Naive thymus-derived CD4-positive, alpha-beta T cell (primary cell): ENCODE results near the gene TRAF3IP1. TPM values are rescaled to one million over a fixed set of nuclear protein-coding genes. Genes with fewer than 3 reads are reported as not detected.
A peak's percentile ranks its signal among the peaks of the same experiment; 100 is the strongest.

Source experiments
- ATAC-seq: fragments of 150-1000 bp; cut with Tn5 transposase; 2 replicates; pipeline ENCODE4 v1.10.0; 2021; ENCODE audit warnings: mild to moderate bottlenecking, moderate library complexity
- CTCF ChIA-PET: fragments of 350-600 bp; sonication (Branson Sonifier 250); formaldehyde crosslinking; loops from one replicate; lab custom pipeline; 2021; ENCODE audit warnings: antibody characterized with exemption; lab: Charles Lee
- POLR2A ChIA-PET: fragments of 350-600 bp; sonication (Branson Sonifier 250); formaldehyde crosslinking; loops from one replicate; lab custom pipeline; 2021; ENCODE audit warnings: antibody characterized with exemption, inconsistent platforms; lab: Charles Lee
- DNase-seq, 9 donors: peaks; one replicate each; pipeline versions ENCODE4 v3.0.0 to v3.0.0-alpha.2; 2020 to 2022; ENCODE audit warnings: mixed read lengths in 1 of 9
- H3K27ac ChIP-seq: one replicate; pipeline ENCODE4 v1.7.0; 2013; ENCODE audit warnings: mild to moderate bottlenecking, low read depth, low read length, moderate library complexity
- H3K27me3 ChIP-seq, 2 donors: one replicate each; pipeline ENCODE4 v1.7.0; 2013; ENCODE audit warnings: low read length in 2 of 2, mild to moderate bottlenecking in 2 of 2, moderate library complexity in 2 of 2; ENCODE audit not compliant: control insufficient read depth in 2 of 2, insufficient read depth in 2 of 2
- H3K36me3 ChIP-seq, 3 experiments: 1 replicate in 2 of 3; 2 replicates in 1 of 3; pipeline ENCODE4 v1.7.0; 2013; ENCODE audit warnings: low read length in 3 of 3, mild to moderate bottlenecking in 3 of 3, moderate library complexity in 1 of 3; ENCODE audit not compliant: insufficient read depth in 3 of 3, control insufficient read depth in 2 of 3
- H3K4me1 ChIP-seq, 2 donors: one replicate each; pipeline ENCODE4 v1.7.0; 2013; ENCODE audit warnings: low read length in 2 of 2, mild to moderate bottlenecking in 2 of 2, moderate library complexity in 1 of 2; ENCODE audit not compliant: control insufficient read depth in 2 of 2, insufficient read depth in 2 of 2
- H3K4me3 ChIP-seq: 2 replicates; pipeline ENCODE4 v1.7.0; 2013; ENCODE audit warnings: mild to moderate bottlenecking, low read length
- H3K9me3 ChIP-seq, 3 experiments: 1 replicate in 2 of 3; 2 replicates in 1 of 3; pipeline ENCODE4 v1.7.0; 2013; ENCODE audit warnings: low read length in 3 of 3; ENCODE audit not compliant: control insufficient read depth in 2 of 3
- H3K27ac Mint-ChIP-seq, 9 donors: one replicate each; pipeline ENCODE4 v1.8.0; 2020 to 2022; ENCODE audit warnings: mixed read lengths in 9 of 9, mild to moderate bottlenecking in 8 of 9, moderate library complexity in 5 of 9, inconsistent platforms in 2 of 9
- H3K27me3 Mint-ChIP-seq, 5 donors: one replicate each; pipeline ENCODE4 v1.8.0; 2021 to 2022; ENCODE audit warnings: mixed read lengths in 5 of 5, mild to moderate bottlenecking in 1 of 5
- H3K36me3 Mint-ChIP-seq, 5 donors: one replicate each; pipeline ENCODE4 v1.8.0; 2020 to 2022; ENCODE audit warnings: mixed read lengths in 5 of 5, mild to moderate bottlenecking in 3 of 5, inconsistent platforms in 1 of 5
- H3K4me1 Mint-ChIP-seq, 7 donors: one replicate each; pipeline ENCODE4 v1.8.0; 2020 to 2022; ENCODE audit warnings: mixed read lengths in 7 of 7, mild to moderate bottlenecking in 3 of 7, inconsistent platforms in 1 of 7
- H3K4me3 Mint-ChIP-seq, 10 donors: one replicate each; pipeline ENCODE4 v1.8.0; 2020 to 2022; ENCODE audit warnings: mild to moderate bottlenecking in 10 of 10, mixed read lengths in 10 of 10, moderate library complexity in 6 of 10, inconsistent platforms in 2 of 10
- H3K9me3 Mint-ChIP-seq, 11 donors: one replicate each; pipeline ENCODE4 v1.8.0; 2020 to 2022; ENCODE audit warnings: mixed read lengths in 11 of 11, mild to moderate bottlenecking in 4 of 11, inconsistent platforms in 1 of 11, moderate library complexity in 1 of 11
- intact Hi-C, 2 donors: fragments of 100-400 bp; cut with micrococcal nuclease; formaldehyde crosslinking; loops; one replicate each; pipeline ENCODE4 v1.15.1; 2023
- polyA plus RNA-seq, 2 donors: library from polyadenylated mRNA; unstranded; fragments of 300-500 nt; fragmentation: Illumina TruSeq; gene quantifications; one replicate each; pipeline ENCODE4 v1.2.3, GENCODE V29; 2021
- total RNA-seq, 6 experiments: library from RNA in 5 of 6; stranded (reverse) in 5 of 6; gene quantifications; 1 replicate in 5 of 6; 2 replicates in 1 of 6; pipeline ENCODE4 v1.2.3 and lab custom pipeline; 2021 to 2026

Gene TRAF3IP1
- total and polyA plus RNA-seq, 7 experiments from 2014 or later: 4.3 to 13.3 (median 7.4) TPM

DNA sequence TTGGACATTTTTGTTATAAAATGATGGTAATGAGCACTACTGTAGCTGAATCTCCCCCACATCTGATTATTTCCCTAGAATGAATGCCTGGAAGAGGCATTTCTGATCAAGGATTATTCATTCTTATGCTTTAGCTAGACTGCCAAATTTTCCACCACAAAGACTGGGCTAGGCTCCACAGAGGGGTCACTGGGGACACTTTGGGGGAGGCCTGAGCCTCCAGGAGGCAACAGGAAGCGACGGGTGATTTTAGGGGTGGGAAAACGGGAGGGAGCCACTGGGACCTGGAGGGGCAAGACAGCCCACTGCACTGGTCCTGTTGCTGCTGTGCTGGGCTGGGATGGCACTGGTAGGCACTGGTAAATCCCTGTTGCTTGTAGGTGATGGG lies 104.0 kb downstream of the TRAF3IP1 start:
- Histone ChIP-seq H3K27me3 (no peaks in the 10 kb centered on the region), H3K4me1 (peaks cover 0 to 15% of the 10 kb centered on the region in 2 donors), H3K9me3 (no peaks in the 10 kb centered on the region), H3K27ac (no peak overlapping the region), H3K4me3 (no peak overlapping the region), H3K36me3 (no peaks in the 10 kb centered on the region)
- Mint-ChIP-seq H3K4me3 (peak overlapping the region in 6 of 10 donors; percentile 11 to 92 (median 26)), H3K4me1 (peaks cover 15 to 29% (median 25%) of the 10 kb centered on the region in 7 donors), H3K36me3 (peaks cover 0 to 9% (median 4%) of the 10 kb centered on the region in 5 donors), H3K27me3 (peaks cover 0 to 2% (median 0%) of the 10 kb centered on the region in 5 donors), H3K27ac (peak overlapping the region in 7 of 9 donors; percentile 19 to 87 (median 70)), H3K9me3 (no peaks in the 10 kb centered on the region)
- no peak for DNase-seq
- CTCF ChIA-PET: no interaction called here
- no peak for ATAC-seq
- intact Hi-C loops: loop anchor here in 1 of 2 donors (10.0 kb wide), 1 partner anchor 750 kb away; no protein-coding TSS in a partner anchor
- POLR2A ChIA-PET: interaction anchor here (1.0 kb wide), 1 partner anchor 70 kb away, joined by 3 read pairs; no protein-coding TSS in a partner anchor

DNA sequence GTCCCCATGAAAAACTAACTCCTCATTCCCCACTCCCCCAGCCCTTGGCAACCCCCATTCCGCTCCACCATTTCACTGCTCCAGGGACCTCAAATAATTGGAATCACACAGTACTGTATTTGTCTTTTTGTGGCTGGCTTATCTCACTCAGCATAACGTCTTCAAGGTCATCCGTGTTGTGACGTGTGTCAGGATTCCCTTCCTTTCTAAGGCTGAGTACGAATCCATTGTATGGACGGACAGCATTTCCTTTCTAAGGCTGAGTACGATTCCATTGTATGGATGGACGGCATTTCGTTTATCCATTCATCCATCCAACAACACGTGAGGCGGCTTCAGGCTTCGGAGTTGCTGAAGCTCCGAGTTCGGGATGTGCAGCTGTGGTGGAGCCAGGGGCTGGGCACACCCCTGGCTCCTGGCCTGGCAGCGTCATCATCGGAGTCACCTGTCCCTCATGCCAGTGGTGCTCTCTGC lies 105.2 kb downstream of the TRAF3IP1 start:
- Histone ChIP-seq H3K4me1 (peaks cover 3 to 15% of the 10 kb centered on the region in 2 donors), H3K9me3 (no peaks in the 10 kb centered on the region), H3K27ac (peak overlapping the region; percentile 80), H3K36me3 (peaks cover 0 to 4% (median 0%) of the 10 kb centered on the region in 3 experiments), H3K4me3 (no peak overlapping the region), H3K27me3 (no peaks in the 10 kb centered on the region)
- peaks cover 18 to 40% (median 36%) of the 10 kb centered on the region in 7 donors for H3K4me1 Mint-ChIP-seq
- DNase-seq (no peak), ATAC-seq (no peak)
- H3K4me3 Mint-ChIP-seq: peak overlapping the region; percentile 1 to 96 (median 42)
- ChIA-PET POLR2A (no interaction called here), CTCF (interaction anchor here (0.7 kb wide), 1 partner anchor 133 kb away, joined by 3 read pairs; no protein-coding TSS in a partner anchor)
- H3K9me3 Mint-ChIP-seq: peaks cover 0 to 7% (median 3%) of the 10 kb centered on the region in 11 donors
- H3K36me3 Mint-ChIP-seq: peaks cover 6 to 19% (median 13%) of the 10 kb centered on the region in 5 donors
- peak overlapping the region in 7 of 9 donors; percentile 2 to 70 (median 41) for H3K27ac Mint-ChIP-seq
- intact Hi-C loops: loop anchor here in 1 of 2 donors (5.0 to 10.0 kb wide), 2 partner anchors 53 to 751 kb away; no protein-coding TSS in a partner anchor
- H3K27me3 Mint-ChIP-seq: peaks cover 0 to 2% (median 0%) of the 10 kb centered on the region in 5 donors

DNA sequence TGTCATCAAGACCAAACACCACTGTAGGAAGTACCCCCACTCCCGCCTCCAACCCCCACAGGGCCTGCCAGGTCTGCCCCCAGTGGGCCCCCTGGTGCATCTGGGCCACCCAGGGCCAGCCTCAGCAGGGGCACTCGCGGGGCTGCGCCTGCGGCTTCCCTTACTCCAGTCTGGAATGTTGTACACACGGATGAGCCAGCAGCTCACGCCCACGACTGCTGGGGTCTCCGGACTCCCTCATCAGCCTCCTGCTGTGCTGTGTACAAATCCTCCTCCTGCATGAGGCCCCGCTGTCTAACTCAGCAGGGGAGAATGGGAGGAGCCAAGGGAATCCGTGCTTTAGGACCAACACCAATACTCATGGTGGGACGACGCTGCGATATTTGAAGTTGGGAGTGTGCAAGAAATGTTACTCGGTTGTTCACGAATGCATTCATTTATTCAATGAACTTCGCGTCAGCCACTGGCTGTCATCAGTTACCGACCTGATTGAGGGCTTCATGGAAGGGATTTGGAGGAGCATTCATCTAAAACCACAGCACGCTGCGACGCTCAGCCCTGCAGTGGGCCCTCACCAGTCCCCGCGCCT lies 105.8 kb downstream of the TRAF3IP1 start:
- ChIA-PET POLR2A (no interaction called here), CTCF (no interaction called here)
- H3K4me1 Mint-ChIP-seq: peaks cover 20 to 46% (median 42%) of the 10 kb centered on the region in 7 donors
- Histone ChIP-seq H3K27me3 (no peaks in the 10 kb centered on the region), H3K27ac (peak overlapping the region; percentile 80), H3K9me3 (no peaks in the 10 kb centered on the region), H3K4me3 (peak overlapping the region; percentile 90), H3K4me1 (peaks cover 3 to 15% of the 10 kb centered on the region in 2 donors), H3K36me3 (peaks cover 0 to 8% (median 0%) of the 10 kb centered on the region in 3 experiments)
- ATAC-seq (no peak), DNase-seq (peak in 2 of 9 donors; percentile 53 to 57)
- H3K9me3 Mint-ChIP-seq: peaks cover 0 to 11% (median 3%) of the 10 kb centered on the region in 11 donors
- peak overlapping the region; percentile 84 to 95 (median 89) for H3K27ac Mint-ChIP-seq
- H3K36me3 Mint-ChIP-seq: peaks cover 7 to 24% (median 16%) of the 10 kb centered on the region in 5 donors
- peak overlapping the region; percentile 77 to 96 (median 92) for H3K4me3 Mint-ChIP-seq
- intact Hi-C loops: loop anchor here in 1 of 2 donors (1.0 to 10.0 kb wide), 7 partner anchors 37 to 751 kb away; partner anchors contain the start of genes PER2, TRAF3IP1 and UBE2F
- H3K27me3 Mint-ChIP-seq: no peaks in the 10 kb centered on the region

DNA sequence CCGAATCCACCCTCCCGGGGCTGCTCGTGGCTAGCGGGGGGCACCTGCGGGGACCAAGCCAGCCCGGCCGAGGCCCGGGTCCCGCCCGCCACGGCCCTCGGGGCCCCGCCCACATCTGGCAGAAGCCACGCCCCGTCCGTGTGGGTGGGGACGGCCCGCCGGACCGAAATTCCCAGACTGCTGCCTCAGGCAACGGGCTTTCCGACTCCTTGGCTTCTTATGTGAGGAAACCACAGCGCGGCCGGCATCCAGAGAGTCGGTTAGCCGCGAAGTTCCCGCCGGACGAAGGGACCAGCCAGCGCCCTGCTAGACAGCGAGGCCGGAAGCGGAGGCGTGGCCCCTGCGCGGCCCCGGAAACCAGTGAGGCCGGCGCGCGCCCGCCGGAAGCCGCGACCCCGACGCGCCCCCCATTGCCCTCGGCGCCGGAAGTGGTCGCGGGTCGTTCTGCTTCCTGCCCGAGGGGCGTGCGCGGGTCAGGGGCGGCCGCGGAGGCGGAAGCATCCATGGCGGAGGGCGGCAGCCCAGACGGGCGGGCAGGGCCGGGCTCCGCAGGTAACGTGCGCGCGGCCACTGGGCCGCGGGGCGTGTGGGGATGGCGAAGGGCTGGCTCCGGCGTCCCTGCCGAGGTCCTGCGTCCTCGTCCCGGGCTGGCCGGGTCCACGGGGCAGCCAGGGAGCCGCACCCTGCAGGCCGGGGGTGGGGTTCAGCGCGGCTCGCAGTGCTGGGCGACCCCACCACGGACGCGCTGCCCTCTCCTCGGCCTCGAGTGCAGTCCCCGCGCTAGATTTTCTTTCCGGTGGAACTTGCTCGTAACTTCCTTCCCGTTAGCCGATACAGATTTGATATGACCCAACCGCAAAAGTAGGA lies 106.5 kb downstream of the TRAF3IP1 start, which contains the start of gene ASB1:
TSS of gene ASB1 (plus strand) at position 360 of the 867 bp plus-strand sequence. CDS start at position 504, 144 bp downstream.
- Mint-ChIP-seq H3K4me3 (peak within 1 kb of the TSS; percentile 90 to 97 (median 92)), H3K9me3 (peaks cover 0 to 14% (median 3%) of the 10 kb centered on the region in 11 donors), H3K27ac (peak within 1 kb of the TSS; percentile 87 to 95 (median 93)), H3K27me3 (no peaks in the 10 kb centered on the region), H3K4me1 (peaks cover 28 to 53% (median 49%) of the 10 kb centered on the region in 7 donors), H3K36me3 (peaks cover 7 to 28% (median 19%) of the 10 kb centered on the region in 5 donors)
- POLR2A ChIA-PET: interaction anchor here (0.6 kb wide), 1 partner anchor 21 kb away, joined by 4 read pairs; no protein-coding TSS in a partner anchor
- H3K36me3 ChIP-seq: peaks cover 0 to 8% (median 0%) of the 10 kb centered on the region in 3 experiments
- no peaks in the 10 kb centered on the region for H3K9me3 ChIP-seq
- peak within 1 kb of the TSS; percentile 80 for H3K27ac ChIP-seq
- peaks cover 3 to 15% of the 10 kb centered on the region in 2 donors for H3K4me1 ChIP-seq
- ATAC-seq (peak; percentile 87), DNase-seq (peak; percentile 62 to 89 (median 72))
- peak within 1 kb of the TSS; percentile 90 for H3K4me3 ChIP-seq
- intact Hi-C loops: loop anchor here (1.0 to 10.0 kb wide), 7 partner anchors 36 to 752 kb away; partner anchors contain the start of genes PER2 (in 2 of the 2), TRAF3IP1 (in 1 of the 2) and UBE2F (in 1 of the 2)
- no peaks in the 10 kb centered on the region for H3K27me3 ChIP-seq
- CTCF ChIA-PET: interaction anchor here (0.7 to 1.2 kb wide), 2 partner anchors 13 to 840 kb away, joined by 3 read pairs; no protein-coding TSS in a partner anchor

DNA sequence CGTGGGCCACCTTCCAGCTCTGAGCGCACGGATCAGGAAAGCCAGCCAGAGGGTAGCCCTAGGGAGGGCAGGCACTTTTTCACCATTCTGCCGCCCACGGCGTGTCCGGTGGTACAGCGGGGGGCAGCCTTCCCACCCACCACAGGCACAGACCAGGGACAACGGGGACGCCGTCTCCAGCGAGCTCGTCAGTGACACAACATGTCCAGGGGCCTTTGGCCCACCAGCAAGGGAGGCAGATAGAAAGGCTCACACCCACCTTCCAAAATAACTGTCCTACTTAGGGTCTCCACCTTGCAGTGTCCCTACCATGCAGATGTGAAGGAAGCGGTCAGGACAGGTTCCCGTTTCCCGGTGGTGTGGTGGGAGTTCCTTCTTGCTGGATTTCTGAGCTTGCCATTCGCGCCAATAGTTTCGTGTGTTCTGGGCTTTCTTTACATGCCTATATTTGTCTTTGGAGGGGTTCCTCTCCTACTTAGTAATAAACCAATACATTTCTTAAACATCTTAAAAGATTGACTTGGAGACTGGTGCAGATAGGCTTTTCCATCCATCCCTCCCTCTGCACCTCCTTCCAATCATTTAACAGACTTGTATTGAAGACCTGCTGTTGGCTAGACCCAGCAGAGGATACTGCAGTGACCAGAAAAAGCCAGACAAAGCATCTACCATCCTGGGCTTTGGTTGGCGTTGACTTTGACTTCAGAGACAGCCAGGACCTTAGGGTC lies 107.3 kb downstream of the TRAF3IP1 start:
- POLR2A ChIA-PET: interaction anchor here (0.6 to 0.8 kb wide), 2 partner anchors 8 to 21 kb away, joined by 4 read pairs; no protein-coding TSS in a partner anchor
- ATAC-seq: no peak
- Mint-ChIP-seq H3K27me3 (no peaks in the 10 kb centered on the region), H3K4me1 (peaks cover 34 to 60% (median 56%) of the 10 kb centered on the region in 7 donors), H3K4me3 (peak overlapping the region; percentile 90 to 97 (median 92)), H3K27ac (peak overlapping the region; percentile 81 to 95 (median 92)), H3K9me3 (peaks cover 0 to 14% (median 3%) of the 10 kb centered on the region in 11 donors), H3K36me3 (peaks cover 7 to 28% (median 19%) of the 10 kb centered on the region in 5 donors)
- Histone ChIP-seq H3K27ac (peak overlapping the region; percentile 80), H3K36me3 (peaks cover 0 to 8% (median 0%) of the 10 kb centered on the region in 3 experiments), H3K4me1 (peaks cover 3 to 15% of the 10 kb centered on the region in 2 donors), H3K9me3 (no peaks in the 10 kb centered on the region), H3K4me3 (peak overlapping the region; percentile 90), H3K27me3 (no peaks in the 10 kb centered on the region)
- DNase-seq: peak in 4 of 9 donors; percentile 3 to 47 (median 10)
- intact Hi-C loops: loop anchor here (1.0 to 10.0 kb wide), 6 partner anchors 35 to 753 kb away; partner anchors contain the start of genes PER2 (in 1 of the 2) and UBE2F (in 1 of the 2)
- CTCF ChIA-PET: interaction anchor here (0.7 to 1.2 kb wide), 2 partner anchors 13 to 839 kb away, joined by 3 read pairs; no protein-coding TSS in a partner anchor
